HepG2 (cell line): ENCODE results near the gene AHNAK. TPM values are rescaled to one million over a fixed set of nuclear protein-coding genes. Genes with fewer than 3 reads are reported as not detected.

Source experiments
- ARID4A ChIP-seq: sonication (generic); formaldehyde crosslinking; IDR thresholded peaks from 2 replicates; pipeline ENCODE4 v1.5.0; 2020; ENCODE audit warnings: mild to moderate bottlenecking, missing genetic modification reagents, borderline replicate concordance
- CREM ChIP-seq, 2 experiments: sonication (generic) in 1 of 2; formaldehyde crosslinking in 1 of 2; IDR thresholded peaks; 2 replicates each; pipeline versions ENCODE4 v1.4.0 to v1.6.1; 2016 to 2020; ENCODE audit warnings: antibody characterized with exemption in 1 of 2, mild to moderate bottlenecking in 1 of 2, missing genetic modification reagents in 1 of 2
- EED ChIP-seq: sonication (generic); formaldehyde crosslinking; IDR thresholded peaks from 2 replicates; pipeline ENCODE4 v1.5.0; 2020; ENCODE audit warnings: mild to moderate bottlenecking, missing genetic modification reagents
- ESRRA ChIP-seq: sonication (generic); formaldehyde crosslinking; IDR thresholded peaks from 2 replicates; pipeline ENCODE4 v1.5.1; 2020; ENCODE audit warnings: mild to moderate bottlenecking, low read depth, missing genetic modification reagents
- HNF4G ChIP-seq, 2 experiments: sonication (generic) in 1 of 2; formaldehyde crosslinking in 1 of 2; IDR thresholded peaks; 2 replicates each; pipeline versions ENCODE4 v1.4.0 to v1.6.1; 2011 to 2020; ENCODE audit warnings: borderline replicate concordance in 2 of 2, low read depth in 2 of 2, mild to moderate bottlenecking in 2 of 2, low read length in 1 of 2, missing genetic modification reagents in 1 of 2, moderate library complexity in 1 of 2
- HNRNPL ChIP-seq: fragments of 200-400 bp; formaldehyde crosslinking; IDR thresholded peaks from 2 replicates; pipeline ENCODE4 v1.6.1; 2017; ENCODE audit warnings: mild to moderate bottlenecking, low read depth, low read length
- KDM5A ChIP-seq: fragments of 200-600 bp; sonication (generic); IDR thresholded peaks from 2 replicates; pipeline ENCODE4 v1.7.0; 2018; ENCODE audit warnings: antibody characterized with exemption, mild to moderate bottlenecking, low read length, borderline replicate concordance
- MNT ChIP-seq: fragments of 450-650 bp; IDR thresholded peaks from 2 replicates; pipeline ENCODE4 v1.6.1; 2016
- NRL ChIP-seq: sonication (generic); formaldehyde crosslinking; IDR thresholded peaks from 2 replicates; pipeline ENCODE4 v1.5.0; 2020; ENCODE audit warnings: missing genetic modification reagents, mild to moderate bottlenecking, moderate library complexity, borderline replicate concordance
- RBFOX2 ChIP-seq: fragments of 200-400 bp; formaldehyde crosslinking; IDR thresholded peaks from 2 replicates; pipeline ENCODE4 v1.6.1; 2017; ENCODE audit warnings: low read depth, mild to moderate bottlenecking, low read length
- SALL1 ChIP-seq: sonication (generic); formaldehyde crosslinking; IDR thresholded peaks from 2 replicates; pipeline ENCODE4 v1.8.0; 2022; ENCODE audit warnings: mild to moderate bottlenecking, missing genetic modification reagents
- STAT5B ChIP-seq: sonication (generic); formaldehyde crosslinking; IDR thresholded peaks from 2 replicates; pipeline ENCODE4 v1.4.0; 2020; ENCODE audit warnings: missing genetic modification reagents
- XRCC5 ChIP-seq: fragments of 200-400 bp; formaldehyde crosslinking; optimal IDR thresholded peaks from 2 replicates; pipeline ENCODE3; 2017; ENCODE audit warnings: mild to moderate bottlenecking, low read length
- ZIK1 ChIP-seq: sonication (generic); formaldehyde crosslinking; IDR thresholded peaks from 2 replicates; pipeline ENCODE4 v1.5.0; 2020; ENCODE audit warnings: mild to moderate bottlenecking, low read depth, missing genetic modification reagents, borderline replicate concordance
- ZNF143 ChIP-seq: sonication (generic); formaldehyde crosslinking; IDR thresholded peaks from 2 replicates; pipeline ENCODE4 v1.4.0; 2020; ENCODE audit warnings: missing genetic modification reagents
- ZNF281 ChIP-seq: sonication (generic); formaldehyde crosslinking; IDR thresholded peaks from 2 replicates; pipeline ENCODE4 v1.4.0; 2020; ENCODE audit warnings: missing genetic modification reagents, borderline replicate concordance
- ZNF546 ChIP-seq: sonication (generic); formaldehyde crosslinking; conservative IDR thresholded peaks from 2 replicates; pipeline ENCODE4 v1.8.1; 2023; ENCODE audit warnings: mild to moderate bottlenecking, missing genetic modification reagents
- ZNF746 ChIP-seq: sonication (generic); formaldehyde crosslinking; IDR thresholded peaks from 2 replicates; pipeline ENCODE4 v1.8.0; 2022; ENCODE audit warnings: mild to moderate bottlenecking, missing genetic modification reagents
- ZNF83 ChIP-seq: sonication (generic); formaldehyde crosslinking; IDR thresholded peaks from 2 replicates; pipeline ENCODE4 v1.4.0; 2020; ENCODE audit warnings: missing genetic modification reagents, mild to moderate bottlenecking, borderline replicate concordance
- polyA plus RNA-seq, 8 experiments: library from polyadenylated mRNA; depleted of rRNA in 3 of 8; stranded (reverse) in 7 of 8; unstranded in 1 of 8; fragments of >200 nt; fragmentation: Illumina TruSeq in 4 of 8; extraction: Trizol in 4 of 8; gene quantifications; 2 replicates each; pipeline versions ENCODE4 v1.2.1 to v1.2.3, GENCODE V29; 2011 to 2016; ENCODE audit warnings: low read depth in 4 of 8, missing spikeins in 1 of 8, mixed read lengths in 1 of 8; ENCODE audit not compliant: insufficient read depth in 1 of 8
- total RNA-seq, 5 experiments: library from RNA; depleted of rRNA; stranded (reverse); fragments of >200 nt; fragmentation: Illumina TruSeq; extraction: Trizol; gene quantifications; 2 replicates each; pipeline ENCODE4 v1.2.3, GENCODE V29; 2016; ENCODE audit warnings: low read depth in 1 of 5

AHNAK gene
- total and polyA plus RNA-seq, 2 of the 13 experiments (the other 11 are each of a cell fraction or from before 2014, with no cell fraction given) = 23.4 to 25.0 TPM

- peak; percentile 4; the same call in 1 of the 2 replicates for TF ChIP-seq HNF4G (IDR thresholded peaks at IDR 0.05; ENCODE audit: borderline replicate concordance, low read depth, low read length)
- no peak for TF ChIP-seq HNF4G (CRISPR knock-in tag; IDR thresholded peaks at IDR 0.05; ENCODE audit: borderline replicate concordance, low read depth)
- TF ChIP-seq ZNF746 (CRISPR knock-in tag) = 0 out of 2 replicates have a peak, but pooled peaks have one; percentile 24
- peak; percentile 42; the same call in 1 of the 2 replicates for TF ChIP-seq CREM (IDR thresholded peaks at IDR 0.05)
- no peak for TF ChIP-seq CREM (CRISPR knock-in tag; IDR thresholded peaks at IDR 0.05)
- peak; percentile 75 for TF ChIP-seq RBFOX2
- TF ChIP-seq HNRNPL = 0 out of 2 replicates have a peak, but pooled peaks have one; percentile 53
- peak; percentile 13; the same call in 1 of the 2 replicates for TF ChIP-seq ZNF143 (CRISPR knock-in tag)
- peak; percentile 66 for TF ChIP-seq SALL1
- peak; percentile 48 for TF ChIP-seq XRCC5
- peak; percentile 92; the same call in 1 of the 2 replicates for TF ChIP-seq NRL (CRISPR knock-in tag)
- TF ChIP-seq ESRRA = no peak; the same call in 1 of the 2 replicates
- TF ChIP-seq ZNF83 (CRISPR knock-in tag) = 0 out of 2 replicates have a peak, but pooled peaks have one; percentile 69
- TF ChIP-seq ARID4A (CRISPR knock-in tag) = peak; percentile 78; the same call in 1 of the 2 replicates
- TF ChIP-seq STAT5B = no peak
- peak; percentile 93; the same call in 1 of the 2 replicates for TF ChIP-seq KDM5A
- peak; percentile 58; the same call in 1 of the 2 replicates for TF ChIP-seq ZNF546 (CRISPR knock-in tag)
- TF ChIP-seq ZIK1 (CRISPR knock-in tag) = 0 out of 2 replicates have a peak, but pooled peaks have one; percentile 45
- TF ChIP-seq MNT = peak; percentile 66
- peak; percentile 75; the same call in 1 of the 2 replicates for TF ChIP-seq EED (CRISPR knock-in tag)
- TF ChIP-seq ZNF281 (CRISPR knock-in tag) = peak; percentile 54; the same call in 1 of the 2 replicates
These were observed 27.2 kb upstream of the AHNAK start, which contains the start of gene EEF1G (continued) for GRCh38 chr11:62573592-62574362.
